ENCODE measurements around the gene FSIP2. TPM values are rescaled to one million over a fixed set of nuclear protein-coding genes. Genes with fewer than 3 reads are reported as not detected.

FSIP2 gene
- total and polyA plus RNA-seq, 2 of the 8 experiments (the other 6 are each of a cell fraction or from before 2014, with no cell fraction given), result 0.47 to 1.4 TPM

- H2BK5ac ChIP-seq (ENCODE audit: low read depth, low read length), result no peak overlapping the region
- H3K23ac ChIP-seq (ENCODE audit: insufficient read length), result no peak overlapping the region
- H3K27ac ChIP-seq (ENCODE audit: low read depth, low read length), result no peak overlapping the region
- H2AK5ac ChIP-seq (ENCODE audit: low read depth, low read length), result no peak overlapping the region
- no peak overlapping the region for H4K91ac ChIP-seq (replicated peaks; ENCODE audit: insufficient read length, low read length)
- no peak overlapping the region for H2BK120ac ChIP-seq (replicated peaks; ENCODE audit: low read depth, low read length)
- H4K8ac ChIP-seq (ENCODE audit: extremely low read depth, insufficient read depth, low read length), result no peak overlapping the region
- no peak for DNase-seq (ENCODE audit: low read depth in 1 of 2, low spot score in 2 of 2)
- H3K79me2 ChIP-seq (ENCODE audit: control insufficient read depth in 1 of 2, insufficient read depth in 2 of 2, low read length in 2 of 2), result no peaks in the 10 kb centered on the region
- no peak overlapping the region for H3K14ac ChIP-seq (ENCODE audit: insufficient read length)
- H3K79me1 ChIP-seq (ENCODE audit: low read depth, low read length), result no peaks in the 10 kb centered on the region
- TF ChIP-seq NANOG (IDR thresholded peaks at IDR 0.05; ENCODE audit: insufficient read depth, low read depth, low read length, poor library complexity, severe bottlenecking) (no peak), TCF12 (IDR thresholded peaks at IDR 0.05; ENCODE audit: low read depth, low read length) (no peak), ZNF274 (IDR thresholded peaks at IDR 0.05; ENCODE audit: borderline replicate concordance, extremely low read depth, low read length) (no peak), TAF7 (optimal IDR thresholded peaks at IDR 0.05; ENCODE audit: borderline replicate concordance, low read depth, low read length) (no peak), USF2 (IDR thresholded peaks at IDR 0.05; ENCODE audit: low read length) (no peak)
- no peak overlapping the region for H3K4me3 ChIP-seq (ENCODE audit: extremely low read depth in 1 of 4, insufficient read depth in 2 of 4, low read depth in 3 of 4, low read length in 4 of 4)
- H2BK12ac ChIP-seq (ENCODE audit: low read depth, low read length), result no peak overlapping the region
- peaks cover 0 to 2% (median 0%) of the 10 kb centered on the region in 4 experiments; a peak in 1 of 7 replicates for H3K27me3 ChIP-seq (replicated peaks in 1 of 4; ENCODE audit: control insufficient read depth in 3 of 4, extremely low read depth in 1 of 4, insufficient read depth in 3 of 4, low read length in 3 of 4)
- no peaks in the 10 kb centered on the region for H3K23me2 ChIP-seq (ENCODE audit: low read depth, low read length)
- no peak for FAIRE-seq
- H3K9me3 ChIP-seq (ENCODE audit: insufficient read depth in 2 of 2, low read depth in 1 of 2, low read length in 1 of 2), result no peaks in the 10 kb centered on the region
- H4K20me1 ChIP-seq (replicated peaks in 1 of 2; ENCODE audit: control insufficient read depth in 1 of 2, insufficient read depth in 2 of 2, low read length in 2 of 2), result no peaks in the 10 kb centered on the region
- H3K4me1 ChIP-seq (replicated peaks in 1 of 4; ENCODE audit: control insufficient read depth in 3 of 4, insufficient read depth in 4 of 4, low read length in 3 of 4), result no peaks in the 10 kb centered on the region
- POLR2A ChIA-PET (ENCODE audit: partially characterized antibody), result no interaction called here
- 95% methylated on average over 4 of the region's 4 CpGs; no CpG with 5 or more reads in 1 of the 2 experiments for WGBS, 2 experiments (ENCODE audit: extremely low coverage in 1 of 2, insufficient coverage in 1 of 2, insufficient read length in 1 of 2, insufficient replicate concordance in 2 of 2, low coverage in 1 of 2, low lambda C conversion rate in 2 of 2, missing lambda C conversion rate in 1 of 2)
- H3K56ac ChIP-seq (replicated peaks; ENCODE audit: insufficient read length, low read depth, low read length), result no peak overlapping the region
- no peaks in the 10 kb centered on the region for H3K36me3 ChIP-seq (ENCODE audit: control insufficient read depth in 2 of 4, insufficient read depth in 4 of 4, low read length in 3 of 4)
- no peak overlapping the region for H3K18ac ChIP-seq (ENCODE audit: extremely low read depth, low read length)
- no peak overlapping the region for H2BK15ac ChIP-seq (ENCODE audit: low read length)
- H2AFZ ChIP-seq (ENCODE audit: low read length), result no peak overlapping the region
- no peak overlapping the region for H3K4me2 ChIP-seq (ENCODE audit: insufficient read depth in 1 of 2, low read depth in 2 of 2, low read length in 2 of 2)
- no peak overlapping the region for H2BK20ac ChIP-seq (ENCODE audit: low read length)
- H3K4ac ChIP-seq (replicated peaks; ENCODE audit: insufficient read length, low read depth, low read length), result no peak overlapping the region
- H3K9ac ChIP-seq (replicated peaks in 1 of 4; ENCODE audit: extremely low read depth in 1 of 4, low read depth in 3 of 4, low read length in 3 of 4), result no peak overlapping the region
- H4K5ac ChIP-seq (ENCODE audit: insufficient read length, low read depth, low read length), result no peak overlapping the region
- CTCF ChIA-PET (ENCODE audit: partially characterized antibody), result no interaction called here
Observed at GRCh38 chr2:185854885-185855284, 116.3 kb downstream of the FSIP2 start.

All from H1 (cell line).